ENCODE data around the gene PIMREG. TPM values are rescaled to one million over a fixed set of nuclear protein-coding genes. Genes with fewer than 3 reads are reported as not detected.

Gene PIMREG
- polyA plus RNA-seq, 3 donors: not detected

- no peak overlapping the region for H3K27ac ChIP-seq (ENCODE audit: low read depth in 1 of 2, low read length in 2 of 2)
- WGBS (ENCODE audit: insufficient coverage): 92% methylated on average over 7 of the region's 10 CpGs
- intact Hi-C loops (cut with micrococcal nuclease): no loop called here
- DNase-seq: no peak
- H3K4me1 Mint-ChIP-seq: no peaks in the 10 kb centered on the region
- H3K79me2 ChIP-seq (ENCODE audit: insufficient read depth, low read length): no peaks in the 10 kb centered on the region
- no peaks in the 10 kb centered on the region for H3K36me3 Mint-ChIP-seq
- H3K9me3 ChIP-seq (replicated peaks in 1 of 2; ENCODE audit: control insufficient read depth in 1 of 2, insufficient read depth in 1 of 2, low read length in 2 of 2): no peaks in the 10 kb centered on the region
- H3K4me3 ChIP-seq (replicated peaks in 1 of 3; ENCODE audit: low read depth in 2 of 3, low read length in 3 of 3): no peak overlapping the region
- no peak overlapping the region for H2AFZ ChIP-seq (ENCODE audit: insufficient read depth, low read depth, low read length, poor library complexity, severe bottlenecking)
- H3K27me3 ChIP-seq (ENCODE audit: control insufficient read depth in 2 of 2, insufficient read depth in 2 of 2, low read length in 2 of 2): no peaks in the 10 kb centered on the region
- TF ChIP-seq CTCF (IDR thresholded peaks at IDR 0.05): no peak
- no peaks in the 10 kb centered on the region for H4K20me1 ChIP-seq (ENCODE audit: insufficient read depth, low read length)
- no peak overlapping the region for H3K27ac Mint-ChIP-seq
- H3K36me3 ChIP-seq (replicated peaks in 1 of 2; ENCODE audit: control insufficient read depth in 1 of 2, insufficient read depth in 2 of 2, low read length in 2 of 2): no peaks in the 10 kb centered on the region
- H3K4me1 ChIP-seq (ENCODE audit: control insufficient read depth in 1 of 2, insufficient read depth in 2 of 2, low read length in 2 of 2): no peaks in the 10 kb centered on the region
- no peaks in the 10 kb centered on the region for H3K9me3 Mint-ChIP-seq
- no peak overlapping the region for H3K4me3 Mint-ChIP-seq
- H3K9ac ChIP-seq (ENCODE audit: insufficient read depth, low read length, poor library complexity, severe bottlenecking): no peak overlapping the region
- H3K4me2 ChIP-seq (replicated peaks; ENCODE audit: extremely low read depth, low read length, poor library complexity, severe bottlenecking): no peak overlapping the region
- peaks cover 5 to 7% (median 5%) of the 10 kb centered on the region in 3 donors for H3K27me3 Mint-ChIP-seq (ENCODE audit: low read depth in 3 of 3)
Measured at GRCh38 chr17:6461792-6462524, 17.7 kb downstream of the PIMREG start.

GRCh38 chr17:6462692-6463091 is 18.4 kb downstream of the PIMREG start:
- Histone ChIP-seq H3K27ac (ENCODE audit: low read depth in 1 of 2, low read length in 2 of 2) (no peak overlapping the region), H4K20me1 (ENCODE audit: insufficient read depth, low read length) (no peaks in the 10 kb centered on the region), H3K4me1 (ENCODE audit: control insufficient read depth in 1 of 2, insufficient read depth in 2 of 2, low read length in 2 of 2) (no peaks in the 10 kb centered on the region), H2AFZ (ENCODE audit: insufficient read depth, low read depth, low read length, poor library complexity, severe bottlenecking) (no peak overlapping the region), H3K9ac (ENCODE audit: insufficient read depth, low read length, poor library complexity, severe bottlenecking) (no peak overlapping the region), H3K4me2 (replicated peaks; ENCODE audit: extremely low read depth, low read length, poor library complexity, severe bottlenecking) (no peak overlapping the region), H3K36me3 (replicated peaks in 1 of 2; ENCODE audit: control insufficient read depth in 1 of 2, insufficient read depth in 2 of 2, low read length in 2 of 2) (no peaks in the 10 kb centered on the region), H3K4me3 (replicated peaks in 1 of 3; ENCODE audit: low read depth in 2 of 3, low read length in 3 of 3) (no peak overlapping the region), H3K9me3 (replicated peaks in 1 of 2; ENCODE audit: control insufficient read depth in 1 of 2, insufficient read depth in 1 of 2, low read length in 2 of 2) (no peaks in the 10 kb centered on the region), H3K27me3 (ENCODE audit: control insufficient read depth in 2 of 2, insufficient read depth in 2 of 2, low read length in 2 of 2) (no peaks in the 10 kb centered on the region), H3K79me2 (ENCODE audit: insufficient read depth, low read length) (no peaks in the 10 kb centered on the region)
- Mint-ChIP-seq H3K9me3 (no peaks in the 10 kb centered on the region), H3K36me3 (no peaks in the 10 kb centered on the region), H3K27me3 (ENCODE audit: low read depth in 3 of 3) (peaks cover 3 to 6% (median 6%) of the 10 kb centered on the region in 3 donors), H3K4me1 (no peaks in the 10 kb centered on the region), H3K4me3 (no peak overlapping the region), H3K27ac (no peak overlapping the region)
- TF ChIP-seq CTCF (IDR thresholded peaks at IDR 0.05): no peak
- no peak for DNase-seq
- WGBS (ENCODE audit: insufficient coverage): 86% methylated on average over 1 of the region's 2 CpGs
- intact Hi-C loops (cut with micrococcal nuclease): no loop called here
